GM19351 (cell line): ENCODE data around the gene TTC28.

Experiments
- ATAC-seq: cut with Tn5 transposase; IDR thresholded peaks from one replicate; pipeline ENCODE4 v1.9.1; 2021; ENCODE audit warnings: mild to moderate bottlenecking, moderate library complexity; ENCODE audit not compliant: unreplicated experiment

Gene TTC28

GRCh38 chr22:28018461-28018927, 661.1 kb downstream of the TTC28 start:
- no peak for ATAC-seq

- no peak for ATAC-seq
These were observed 661.8 kb downstream of the TTC28 start for GRCh38 chr22:28017859-28018258.

- ATAC-seq: no peak
These were observed 662.2 kb downstream of the TTC28 start for GRCh38 chr22:28017558-28017820.

GRCh38 chr22:28016781-28017557, 662.7 kb downstream of the TTC28 start:
- ATAC-seq: no peak

DNA sequence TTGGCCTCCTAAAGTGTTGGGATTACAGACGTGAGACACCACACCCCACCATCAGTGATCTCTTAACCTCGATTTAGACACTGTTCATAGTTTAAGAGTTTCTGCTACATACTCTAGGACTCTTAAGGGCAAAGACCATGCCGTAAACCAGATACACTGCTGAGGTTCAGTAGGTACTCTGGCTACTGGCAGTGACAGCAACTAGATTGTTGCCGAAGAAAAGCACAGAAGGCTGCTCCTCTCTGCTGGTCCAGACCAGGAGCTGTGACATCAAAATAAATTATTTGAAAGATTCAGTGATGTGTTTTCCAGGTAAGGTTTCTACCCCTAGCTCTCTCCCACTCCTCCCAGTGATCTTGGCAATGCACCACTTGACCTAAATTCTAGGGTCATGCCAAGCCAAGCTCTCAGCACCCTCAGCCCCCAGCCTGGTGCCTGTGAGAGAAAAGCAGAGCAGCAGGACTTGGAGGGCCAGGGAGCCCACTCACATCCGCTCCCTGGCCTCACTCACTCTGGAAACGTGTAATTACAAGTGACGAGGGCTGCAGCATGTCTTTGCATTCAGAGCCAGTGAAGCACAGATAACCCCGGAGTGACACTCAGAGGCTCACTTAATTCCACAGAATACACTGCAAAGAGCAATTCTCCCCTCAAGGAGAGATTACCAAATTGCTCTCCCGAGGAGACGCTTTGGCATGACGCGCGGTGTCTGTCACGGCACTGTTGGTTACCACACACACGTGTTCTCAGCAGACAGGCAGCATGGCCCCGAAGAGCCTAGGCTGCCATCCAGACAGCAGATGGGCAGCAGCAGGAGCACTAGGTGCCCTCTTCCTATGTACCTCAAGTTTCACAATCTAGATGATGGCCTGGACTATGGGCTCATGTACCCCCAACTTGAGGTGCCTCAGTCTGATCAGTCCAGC, 663.7 kb downstream of the TTC28 start:
- ATAC-seq: no peak

- ATAC-seq: no peak
These were observed 664.6 kb downstream of the TTC28 start for GRCh38 chr22:28015046-28015425.

GRCh38 chr22:28014211-28015045, 665.2 kb downstream of the TTC28 start:
- ATAC-seq: no peak

- ATAC-seq: no peak
These were observed 666.0 kb downstream of the TTC28 start for GRCh38 chr22:28013611-28014010.

DNA sequence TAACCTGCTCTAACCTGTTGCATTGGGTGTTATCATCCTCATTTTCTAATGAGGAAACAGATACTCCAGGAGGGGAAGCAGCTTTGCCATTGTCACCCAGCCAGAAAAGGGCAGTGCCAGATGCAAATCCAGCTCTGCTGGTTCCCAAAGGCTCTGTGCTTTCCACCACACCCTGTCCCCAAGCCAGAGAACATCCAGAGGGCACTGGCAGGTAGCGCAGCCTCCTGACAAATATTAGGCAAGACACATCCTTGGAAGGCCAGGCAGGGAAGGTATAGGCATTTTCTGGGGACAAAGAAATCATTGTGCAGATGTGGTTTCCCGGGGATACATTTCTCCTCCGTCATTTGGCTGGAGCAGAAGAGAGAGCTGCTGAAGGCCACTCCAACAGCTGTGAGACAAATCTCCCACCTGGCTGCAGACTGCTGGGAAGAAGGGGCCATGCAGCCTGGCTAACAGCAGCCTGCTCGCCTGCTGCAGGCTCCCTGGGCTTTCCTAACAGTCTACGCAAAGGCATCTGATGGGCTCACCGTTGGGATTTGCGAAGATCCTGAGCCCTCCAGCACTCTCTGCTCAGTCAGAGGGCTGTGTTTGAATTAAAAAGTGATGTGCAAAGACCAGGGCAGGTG, 666.7 kb downstream of the TTC28 start:
- ATAC-seq: no peak

- ATAC-seq: no peak
These were observed 670.3 kb downstream of the TTC28 start for GRCh38 chr22:28009272-28009827.

DNA sequence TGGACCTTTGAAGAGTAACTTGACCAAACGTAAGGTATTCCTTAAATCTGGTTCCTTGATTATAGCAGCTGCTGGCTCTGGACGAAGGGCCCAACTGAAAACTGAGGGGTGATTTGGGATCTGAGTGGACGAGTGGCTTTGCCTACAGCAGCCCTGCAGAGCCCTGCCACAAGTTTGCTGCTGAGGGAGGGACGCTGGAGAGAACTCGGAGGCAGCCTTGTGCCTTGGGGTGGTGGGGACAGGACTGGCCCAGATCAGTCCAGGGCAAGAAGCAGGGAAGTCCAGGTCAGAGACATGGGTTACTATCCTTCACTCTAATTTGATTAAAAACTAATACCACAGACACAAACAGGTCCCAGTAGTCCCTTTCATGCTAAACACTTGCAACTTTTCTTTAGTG, 671.0 kb downstream of the TTC28 start:
- ATAC-seq: no peak

DNA sequence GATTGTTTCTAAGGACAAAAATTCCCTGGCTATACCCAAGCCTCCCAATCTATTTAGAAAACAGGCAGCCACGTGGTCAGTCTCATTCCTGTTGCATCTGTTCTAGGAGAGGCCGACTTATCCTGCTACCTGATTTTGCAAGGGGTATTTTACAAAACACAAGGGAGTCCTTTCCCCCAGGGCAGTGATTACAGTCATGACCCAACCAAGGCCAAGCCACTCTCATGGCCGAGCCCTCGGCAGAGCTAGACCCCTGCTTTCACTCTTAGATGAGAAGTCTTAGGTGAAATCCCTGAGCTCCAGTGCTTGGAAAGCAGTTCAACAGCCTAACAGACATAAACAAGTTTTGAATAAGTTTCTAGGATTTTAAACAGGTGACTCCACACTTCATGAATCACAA, 671.6 kb downstream of the TTC28 start:
- no peak for ATAC-seq

GRCh38 chr22:28006271-28006670, 673.4 kb downstream of the TTC28 start:
- no peak for ATAC-seq

DNA sequence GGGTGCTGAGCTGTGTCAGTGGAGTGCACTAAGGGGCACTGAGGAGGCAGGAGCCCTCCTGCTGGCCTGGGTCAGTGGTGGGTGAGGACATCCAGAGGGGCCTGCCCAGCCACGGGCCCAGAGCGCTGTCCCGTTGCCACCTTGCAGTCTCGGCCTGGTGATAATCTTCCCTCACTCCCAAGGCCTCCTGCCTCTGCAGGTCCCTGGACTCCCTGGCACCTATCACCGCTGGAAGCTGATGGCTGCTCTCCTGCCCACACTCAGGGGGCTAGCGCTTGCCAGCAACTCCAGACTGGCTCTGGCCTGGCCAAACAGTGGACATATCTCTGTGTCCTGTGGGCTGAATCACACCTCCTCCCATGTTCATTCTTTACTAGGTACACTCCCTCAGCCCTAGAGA, 674.1 kb downstream of the TTC28 start:
- no peak for ATAC-seq

GRCh38 chr22:28004021-28004420, 675.6 kb downstream of the TTC28 start:
- no peak for ATAC-seq

DNA sequence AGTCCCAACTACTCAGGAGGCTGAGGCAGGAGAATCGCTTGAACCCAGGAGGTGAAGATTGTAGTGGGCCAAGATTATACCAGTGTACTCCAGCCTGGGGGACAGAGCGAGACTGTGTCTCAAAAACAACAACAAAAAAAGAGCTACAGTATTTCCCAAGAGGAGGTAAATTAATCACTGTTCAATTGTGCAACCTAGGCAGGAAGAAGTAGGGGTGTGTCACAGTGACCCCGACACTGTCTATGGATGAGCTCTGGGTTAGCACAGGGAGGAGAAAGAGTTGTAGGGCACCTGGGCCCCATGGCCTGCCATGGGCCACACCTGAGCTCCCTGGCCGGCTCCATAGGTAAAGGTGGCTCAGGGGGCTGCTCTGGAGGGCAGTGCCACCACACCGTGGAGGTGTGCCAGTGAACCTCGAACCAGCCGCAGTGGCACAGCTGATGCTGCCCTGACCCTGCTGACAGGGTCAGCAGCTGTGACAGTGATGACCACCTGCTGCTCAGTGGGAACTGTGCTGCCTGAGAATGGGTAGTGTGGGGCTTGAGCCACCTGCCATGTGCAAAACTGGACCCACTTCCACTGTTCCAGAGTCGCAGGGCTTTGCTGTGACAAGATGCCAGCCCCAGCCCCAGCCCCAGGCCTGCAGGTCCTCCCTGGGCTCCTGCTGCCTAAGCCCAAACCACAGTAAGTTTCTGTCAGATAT, 676.6 kb downstream of the TTC28 start:
- no peak for ATAC-seq

DNA sequence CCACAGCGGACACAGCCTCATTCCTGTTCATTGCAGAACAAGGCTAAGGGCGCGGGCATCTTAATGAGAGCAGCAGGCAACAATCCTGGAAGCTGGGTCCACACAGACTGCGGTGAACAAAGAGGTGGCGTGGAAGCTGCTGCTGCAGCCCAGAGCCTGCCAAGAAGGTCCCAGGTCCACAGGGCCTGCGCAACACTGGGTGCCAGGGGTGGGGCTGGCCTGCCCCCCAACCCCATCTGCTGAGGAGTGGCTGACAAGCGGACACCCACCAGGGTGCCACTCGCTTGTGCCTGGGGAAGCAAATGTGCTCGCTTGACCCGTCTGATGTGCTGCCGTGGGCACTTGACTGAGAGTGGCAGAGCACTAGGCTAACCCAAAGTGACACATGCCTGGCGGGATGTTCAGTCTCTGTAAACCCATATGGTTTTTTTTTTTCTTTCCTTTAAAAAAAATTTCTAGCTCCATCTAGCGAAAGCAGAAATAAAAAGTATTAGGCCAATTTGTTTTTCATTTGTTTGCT, 677.4 kb downstream of the TTC28 start:
- ATAC-seq: no peak

DNA sequence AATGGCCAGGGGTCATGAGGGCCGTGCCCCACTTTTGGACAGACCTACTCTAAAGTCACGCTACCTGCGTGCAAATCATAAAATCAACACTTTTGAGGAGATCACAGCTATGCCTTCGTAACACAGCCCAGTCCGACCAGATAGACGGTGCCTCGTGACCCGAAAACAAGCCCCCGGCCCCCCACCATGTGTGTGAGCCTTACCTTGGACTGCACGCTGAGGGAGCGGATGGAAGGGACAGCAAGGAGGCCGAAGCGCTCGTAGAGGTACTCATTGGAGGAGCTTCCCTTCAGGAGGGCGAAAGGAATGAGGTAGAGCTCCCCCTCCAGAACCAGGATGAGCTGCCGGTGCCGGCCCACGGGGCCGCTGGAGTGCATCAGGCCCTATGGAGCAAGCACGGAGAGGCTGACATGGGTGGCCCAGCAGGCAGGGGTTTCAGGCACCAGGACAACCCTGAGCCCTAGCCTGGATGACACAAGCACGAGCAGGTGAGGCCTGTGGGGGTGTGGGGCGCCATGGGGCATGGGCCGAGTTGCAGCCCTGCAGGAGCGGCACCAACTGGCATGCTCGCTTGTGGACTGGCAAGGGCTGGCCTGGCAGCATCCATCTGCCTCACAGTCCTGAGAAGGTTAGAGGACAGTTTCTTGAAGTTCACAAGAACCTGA, 678.3 kb downstream of the TTC28 start:
- no peak for ATAC-seq

DNA sequence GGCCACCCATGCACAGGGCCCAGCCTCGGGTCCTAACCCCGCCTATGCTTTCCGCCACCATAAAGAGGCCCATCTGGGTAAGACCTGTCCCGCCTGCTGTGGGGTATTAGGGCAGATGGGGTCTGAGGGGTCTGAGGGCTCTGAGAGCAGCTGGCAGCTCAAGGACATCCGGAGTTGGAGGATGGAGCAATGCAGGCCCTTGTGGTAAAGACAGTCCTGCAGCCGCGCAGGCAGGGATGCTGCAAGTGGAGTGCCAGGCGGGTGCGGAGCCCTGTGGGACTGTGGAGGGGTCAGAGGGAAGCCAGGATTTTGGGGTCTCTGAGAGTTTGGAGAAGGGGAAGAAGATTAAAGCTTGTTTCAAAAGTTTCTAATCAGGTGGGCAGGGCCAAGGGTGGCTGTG, 679.3 kb downstream of the TTC28 start:
- ATAC-seq: no peak
